Stimulated activated CD8-positive, alpha-beta memory T cell treated with anti-CD3 and anti-CD28 coated beads, Interleukin-7, amount 100 ng/mL, for 48 hours (primary cell): Measurements from ENCODE around the gene NRIP3.
"Not testable (repeated sequence)": the region's sequence is repeated elsewhere in the genome, so short reads cannot be mapped to it uniquely, and the experiment has no call there.

Experiments used
- DNase-seq, 2 donors: peaks; one replicate each; pipeline ENCODE4 v3.0.0-alpha.2; 2020; ENCODE audit warnings: low read depth in 1 of 2; ENCODE audit errors: extremely low read depth in 1 of 2

NRIP3 gene

GRCh38 chr11:8973121-8973520 lies 30.7 kb downstream of the NRIP3 start:
- DNase-seq = no peak

- no peak for DNase-seq
Measured at GRCh38 chr11:8971924-8972316, 31.9 kb downstream of the NRIP3 start.

DNA sequence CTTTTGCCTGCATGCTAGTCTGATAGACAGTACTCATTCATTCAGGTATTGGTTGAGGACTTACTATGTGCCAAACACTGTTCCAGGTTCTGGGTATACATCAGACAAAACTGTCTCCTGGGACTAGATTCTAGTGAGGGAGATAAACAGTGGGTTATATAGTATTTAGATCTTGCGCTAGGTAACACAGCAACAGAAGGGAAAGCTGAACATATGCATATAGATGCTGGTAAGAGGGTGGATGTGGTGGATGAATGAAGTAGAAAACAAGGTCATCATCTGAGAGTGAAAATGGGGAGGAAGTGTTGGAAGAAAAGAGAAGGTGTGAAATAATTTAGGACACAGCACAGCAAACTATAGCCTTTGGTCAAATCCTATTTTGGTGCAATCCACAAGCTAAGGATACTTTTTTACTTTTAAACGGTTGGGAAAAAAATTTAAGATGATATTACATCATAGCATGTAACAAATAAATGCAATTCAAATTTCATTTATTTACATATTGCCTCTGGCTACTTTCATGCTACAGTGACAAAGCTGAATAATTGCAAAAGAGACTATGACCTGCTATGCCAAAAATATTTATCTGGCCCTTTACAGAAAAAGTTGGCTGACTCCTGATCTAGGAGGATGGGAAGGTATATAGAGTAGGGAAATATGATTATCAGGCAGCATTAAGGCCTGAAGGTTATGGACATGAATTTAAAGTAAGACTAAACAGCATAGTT lies 32.4 kb downstream of the NRIP3 start:
- no peak for DNase-seq

DNA sequence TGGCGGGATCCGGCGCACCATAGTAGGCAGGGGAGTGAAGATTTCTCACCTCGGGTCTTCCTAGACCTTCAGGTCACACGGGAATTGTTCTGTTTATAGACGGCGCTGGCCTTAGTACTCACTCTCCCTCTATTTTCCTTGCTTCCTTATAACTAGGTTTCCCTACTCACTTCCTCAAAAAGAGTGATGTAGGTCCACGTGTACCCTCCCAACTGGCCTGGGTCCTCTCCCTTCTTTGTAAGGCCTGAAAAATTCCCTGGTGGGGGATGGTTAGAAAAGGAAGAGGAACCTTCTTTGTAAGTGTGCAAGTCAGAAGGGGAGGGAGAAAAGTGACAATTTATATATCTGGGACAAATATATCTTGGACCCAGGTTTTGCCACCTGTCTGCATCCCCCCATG lies 36.6 kb downstream of the NRIP3 start:
- DNase-seq = no peak

DNA sequence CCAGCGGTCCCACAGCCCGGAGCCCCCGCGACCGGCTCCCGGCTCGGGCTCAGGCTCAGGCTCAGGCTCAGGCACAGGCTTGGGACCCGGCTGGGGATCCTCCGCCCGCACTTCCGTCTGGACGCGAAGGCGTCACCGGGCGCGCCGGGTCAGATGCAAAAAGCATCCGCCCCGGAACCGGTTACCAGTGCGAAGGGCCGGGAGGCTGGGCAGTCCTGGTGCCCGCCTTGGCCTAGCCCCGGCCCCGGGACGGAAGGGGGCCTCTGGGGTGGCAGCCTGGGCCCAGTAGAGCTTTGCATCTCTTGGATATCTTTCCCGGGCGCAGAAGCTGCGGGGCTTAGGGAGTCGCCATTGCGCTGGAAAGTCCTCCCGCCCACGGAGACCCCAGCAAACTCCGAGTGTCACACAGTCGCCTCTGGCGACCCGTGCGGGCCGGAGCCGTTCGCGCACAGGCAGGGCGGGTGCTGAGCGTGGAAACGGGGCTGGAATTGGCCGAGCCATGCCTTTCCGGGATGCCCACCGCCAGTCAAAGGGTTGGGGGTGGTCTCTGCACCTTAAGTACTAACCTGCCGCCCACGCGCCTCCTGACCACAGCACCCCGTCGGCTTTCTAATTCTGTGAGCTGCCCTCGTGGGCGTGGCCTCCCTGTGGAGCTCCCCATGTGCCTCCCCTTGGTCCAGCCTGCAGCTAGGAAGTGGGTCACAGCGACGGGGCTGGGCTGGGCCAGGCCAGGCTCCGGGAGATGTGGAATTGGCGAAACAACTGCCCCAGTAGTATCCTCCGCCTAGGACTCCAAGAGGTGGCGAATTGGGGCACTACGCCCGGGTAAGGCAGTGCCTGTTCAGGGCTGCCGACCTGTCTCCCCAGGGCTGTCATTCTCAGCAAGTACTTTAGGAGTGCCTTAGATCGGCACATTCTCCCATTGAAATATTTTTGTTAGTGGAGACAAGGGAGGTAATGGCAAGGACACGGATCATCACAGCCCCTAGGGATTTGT lies 39.2 kb downstream of the NRIP3 start, which contains the start of gene TMEM9B:
Gene TMEM9B (minus strand): TSS at position 119 of the 997 bp plus-strand sequence. CDS start 129 bp downstream, outside the sequence.
- DNase-seq = peak; percentile 80 to 86

GRCh38 chr11:8963569-8964323 lies 40.1 kb downstream of the NRIP3 start:
- peak; percentile 52 to 68 for DNase-seq

DNA sequence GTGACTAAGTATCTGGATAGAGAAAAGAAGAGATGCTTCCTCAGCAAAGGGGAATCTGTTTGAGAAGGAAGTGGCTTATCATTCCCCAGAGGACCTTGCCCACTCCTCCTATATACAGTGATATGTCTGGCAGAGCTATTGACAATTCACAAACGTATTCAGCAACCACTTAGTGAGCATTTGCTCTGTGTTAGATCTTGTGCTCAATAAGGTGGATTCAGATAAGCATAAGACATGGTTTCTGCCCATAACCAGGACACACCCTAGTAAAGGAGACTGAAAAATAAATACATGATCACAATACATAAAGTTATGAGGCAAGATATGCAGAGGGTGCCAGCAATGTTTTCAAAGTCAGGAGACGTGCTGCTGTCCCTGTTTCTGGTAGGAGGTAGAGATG lies 41.0 kb downstream of the NRIP3 start:
- DNase-seq = no peak

- DNase-seq = no peak
Measured at GRCh38 chr11:8961401-8961800, 42.4 kb downstream of the NRIP3 start.

GRCh38 chr11:8959546-8960166 lies 44.1 kb downstream of the NRIP3 start:
- no peak for DNase-seq

- DNase-seq = no peak
Measured at GRCh38 chr11:8956860-8957259, 46.9 kb downstream of the NRIP3 start.

DNA sequence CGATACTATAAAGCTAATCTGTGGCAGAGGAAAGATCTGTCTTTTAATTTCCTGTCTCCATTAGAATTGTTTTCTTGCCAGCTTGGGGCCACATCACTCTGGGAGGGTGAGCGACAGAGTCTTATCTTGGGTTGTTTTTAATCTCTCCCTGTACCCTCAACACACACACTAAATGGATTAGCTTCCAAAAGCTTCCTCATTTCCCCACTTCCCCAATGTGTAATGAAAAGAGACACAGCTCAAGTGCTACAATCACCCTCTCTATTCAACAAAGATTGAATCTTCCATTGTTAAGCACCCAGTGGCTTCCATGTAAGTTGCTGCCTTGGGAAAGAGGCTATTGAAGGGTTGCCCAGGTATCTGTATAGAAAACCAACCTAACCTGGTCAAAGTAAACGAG lies 54.9 kb downstream of the NRIP3 start:
- DNase-seq = no peak

DNA sequence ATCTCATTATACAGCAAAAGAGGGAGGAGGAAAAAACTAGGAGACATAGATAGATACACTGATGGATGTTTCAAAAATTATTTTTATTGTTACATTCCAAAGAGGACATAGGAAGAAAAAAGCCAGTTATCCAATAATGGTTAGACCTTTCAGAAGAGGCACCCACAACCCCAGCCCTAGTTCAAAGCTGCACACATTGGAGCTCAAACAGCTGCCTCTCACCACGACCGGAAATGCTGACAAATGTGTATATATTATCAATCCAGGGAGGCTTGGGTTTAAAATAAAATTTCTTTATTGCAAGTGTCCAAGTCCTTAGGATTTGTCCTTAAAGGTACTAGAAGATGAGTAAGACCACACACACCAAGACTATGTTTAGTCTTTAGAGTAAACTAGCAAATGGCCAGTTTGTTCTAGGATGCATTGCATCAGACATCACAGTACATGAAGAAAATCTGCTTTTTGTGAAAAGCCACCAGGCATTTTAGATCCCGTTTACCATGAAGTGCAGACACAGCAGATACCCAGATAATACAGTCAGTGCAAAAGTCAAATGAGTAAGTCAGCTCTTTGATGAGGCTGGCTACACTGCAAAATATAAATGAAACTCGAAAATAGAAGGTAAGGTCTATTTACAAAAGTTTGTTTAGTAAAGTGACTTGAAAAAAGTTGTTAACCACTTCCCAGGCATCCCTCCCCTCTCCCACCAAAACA lies 56.4 kb downstream of the NRIP3 start:
- DNase-seq = no peak

DNA sequence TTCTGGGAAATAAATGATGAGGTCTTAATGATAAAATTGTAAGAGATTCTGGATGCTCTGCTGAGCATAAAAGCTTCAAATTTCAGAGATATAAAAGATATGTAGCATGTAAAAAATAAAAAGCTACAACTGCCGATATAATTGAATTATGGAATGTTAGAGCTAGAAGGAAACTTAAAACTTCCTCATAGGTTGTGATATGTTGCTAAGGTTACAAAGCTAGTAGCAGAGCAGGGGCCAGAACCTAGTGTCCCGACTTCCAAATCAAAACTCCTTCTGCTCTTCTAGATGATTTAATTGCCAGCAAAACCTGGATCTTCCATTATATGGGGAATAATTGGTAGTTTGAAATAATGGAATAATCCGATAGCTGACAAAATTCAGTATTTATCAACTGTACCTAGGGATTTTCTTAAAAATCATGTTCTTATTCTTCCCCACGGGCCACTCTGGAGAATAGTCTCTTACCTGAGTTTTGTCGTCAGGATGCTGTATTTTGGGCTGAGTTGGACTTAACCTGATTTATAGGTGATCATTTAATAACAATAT lies 61.2 kb downstream of the NRIP3 start, which contains the start of gene ASCL3:
Gene ASCL3 (minus strand): TSS at position 499 of the 549 bp plus-strand sequence. CDS start 4,855 bp downstream, outside the sequence.
- no peak for DNase-seq

- DNase-seq = no peak
Measured at GRCh38 chr11:8941341-8942103, 62.3 kb downstream of the NRIP3 start.

GRCh38 chr11:8937659-8938058 lies 66.1 kb downstream of the NRIP3 start:
- no peak for DNase-seq

GRCh38 chr11:8937159-8937558 lies 66.6 kb downstream of the NRIP3 start:
- DNase-seq = no peak

- DNase-seq = not testable (repeated sequence)
Measured at GRCh38 chr11:8935789-8936188, 68.0 kb downstream of the NRIP3 start.

DNA sequence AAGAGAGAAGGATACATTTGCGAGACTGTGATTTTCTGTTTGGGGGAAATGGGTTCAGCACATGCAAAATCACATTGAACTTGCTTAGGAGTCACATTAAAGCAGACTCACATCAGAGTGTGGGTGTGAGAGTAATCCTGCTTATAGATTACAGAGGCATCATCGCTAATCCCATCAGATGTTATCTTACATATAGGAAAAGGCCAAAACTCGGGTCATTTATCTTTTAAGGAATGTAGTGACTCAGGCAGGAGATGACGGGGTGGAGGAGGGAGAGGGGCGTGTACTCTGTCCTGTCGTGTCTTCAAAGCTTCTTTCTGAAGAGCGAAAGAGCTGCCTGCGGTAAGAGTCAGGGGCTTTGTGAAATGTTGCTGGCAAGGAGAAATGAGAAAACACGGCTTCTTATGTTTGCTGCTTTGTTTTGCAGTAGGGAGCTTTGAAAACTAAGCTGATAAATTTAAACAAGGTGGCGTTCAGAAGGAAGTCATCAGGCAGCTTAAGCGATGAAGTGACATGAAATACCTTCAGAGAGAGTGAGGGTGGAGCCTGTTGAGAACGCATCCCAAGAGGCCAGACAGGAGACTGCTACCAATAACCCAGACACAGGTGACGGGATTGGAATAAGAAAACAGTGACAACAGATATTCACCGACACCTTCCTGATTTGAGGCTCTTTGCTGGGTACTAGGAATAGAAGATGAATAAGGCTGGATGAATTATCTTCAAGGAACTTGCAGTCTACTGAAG lies 68.9 kb downstream of the NRIP3 start:
- no peak for DNase-seq
